Gastrocnemius medialis (tissue), 4 donors: ENCODE results near the gene PPP1R16B.

Experiments used
- CTCF ChIP-seq, 5 experiments: fragments of 450-650 bp in 3 of 5; fragments of 200-600 bp in 2 of 5; sonication (generic) in 2 of 5; IDR thresholded peaks in 4 of 5; conservative IDR thresholded peaks in 1 of 5; 1 replicate in 4 of 5; 2 replicates in 1 of 5; pipeline ENCODE4 v1.5.1; 2016 to 2019; ENCODE audit warnings: antibody characterized with exemption in 5 of 5, mild to moderate bottlenecking in 3 of 5, moderate library complexity in 3 of 5
- POLR2A ChIP-seq, 2 donors: fragments of 450-650 bp; IDR thresholded peaks; one replicate each; pipeline ENCODE4 v1.6.1; 2017; ENCODE audit warnings: antibody characterized with exemption in 2 of 2, mild to moderate bottlenecking in 2 of 2, moderate library complexity in 2 of 2

DNA sequence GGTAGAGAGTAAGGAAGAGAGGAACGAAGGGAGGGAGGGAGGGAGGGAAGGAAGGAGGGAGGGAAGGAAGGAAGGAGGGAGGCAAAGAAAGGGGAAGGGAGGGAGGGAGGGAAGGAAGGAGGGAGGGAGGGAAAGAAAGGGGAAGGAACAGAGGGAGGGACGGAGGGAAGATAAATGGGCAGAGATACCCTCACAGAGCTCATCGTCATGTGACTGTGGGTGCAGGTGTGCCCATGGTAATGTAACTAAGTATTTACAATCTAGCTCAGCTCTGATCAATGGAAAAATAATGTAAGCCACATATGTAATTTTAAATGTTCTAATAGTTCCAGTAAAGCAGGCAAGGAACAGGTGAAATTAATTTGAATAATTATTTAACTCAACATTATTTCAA is 66.1 kb downstream of the PPP1R16B start:
- TF ChIP-seq POLR2A (IDR thresholded peaks at IDR 0.05): no peak
- no peak for TF ChIP-seq CTCF (IDR thresholded peaks at IDR 0.05 in 4 of 5, conservative IDR thresholded peaks at IDR 0.05 in 1 of 5)
